ENCODE data around the gene SYMPK.
A peak's percentile ranks its signal among the peaks of the same experiment; 100 is the strongest.

Gene SYMPK

GRCh38 chr19:45862564-45863334, at the start of gene SYMPK:
Gene SYMPK, minus strand, starts transcription at chr19:45863147. Its CDS starts 8,652 bp downstream, at chr19:45854495.
- H3K4me3 ChIP-seq (ENCODE audit: control insufficient read depth, low read depth, low read length), result peak within 1 kb of the TSS; percentile 93
- TF ChIP-seq, protein P1, sequence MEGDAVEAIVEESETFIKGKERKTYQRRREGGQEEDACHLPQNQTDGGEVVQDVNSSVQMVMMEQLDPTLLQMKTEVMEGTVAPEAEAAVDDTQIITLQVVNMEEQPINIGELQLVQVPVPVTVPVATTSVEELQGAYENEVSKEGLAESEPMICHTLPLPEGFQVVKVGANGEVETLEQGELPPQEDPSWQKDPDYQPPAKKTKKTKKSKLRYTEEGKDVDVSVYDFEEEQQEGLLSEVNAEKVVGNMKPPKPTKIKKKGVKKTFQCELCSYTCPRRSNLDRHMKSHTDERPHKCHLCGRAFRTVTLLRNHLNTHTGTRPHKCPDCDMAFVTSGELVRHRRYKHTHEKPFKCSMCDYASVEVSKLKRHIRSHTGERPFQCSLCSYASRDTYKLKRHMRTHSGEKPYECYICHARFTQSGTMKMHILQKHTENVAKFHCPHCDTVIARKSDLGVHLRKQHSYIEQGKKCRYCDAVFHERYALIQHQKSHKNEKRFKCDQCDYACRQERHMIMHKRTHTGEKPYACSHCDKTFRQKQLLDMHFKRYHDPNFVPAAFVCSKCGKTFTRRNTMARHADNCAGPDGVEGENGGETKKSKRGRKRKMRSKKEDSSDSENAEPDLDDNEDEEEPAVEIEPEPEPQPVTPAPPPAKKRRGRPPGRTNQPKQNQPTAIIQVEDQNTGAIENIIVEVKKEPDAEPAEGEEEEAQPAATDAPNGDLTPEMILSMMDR (IDR thresholded peaks at IDR 0.05; ENCODE audit: control insufficient read depth, insufficient read depth, low read depth, low read length, missing control alignments), result no peak
- DNase-seq (ENCODE audit: low read depth), result peak; percentile 87

DNA sequence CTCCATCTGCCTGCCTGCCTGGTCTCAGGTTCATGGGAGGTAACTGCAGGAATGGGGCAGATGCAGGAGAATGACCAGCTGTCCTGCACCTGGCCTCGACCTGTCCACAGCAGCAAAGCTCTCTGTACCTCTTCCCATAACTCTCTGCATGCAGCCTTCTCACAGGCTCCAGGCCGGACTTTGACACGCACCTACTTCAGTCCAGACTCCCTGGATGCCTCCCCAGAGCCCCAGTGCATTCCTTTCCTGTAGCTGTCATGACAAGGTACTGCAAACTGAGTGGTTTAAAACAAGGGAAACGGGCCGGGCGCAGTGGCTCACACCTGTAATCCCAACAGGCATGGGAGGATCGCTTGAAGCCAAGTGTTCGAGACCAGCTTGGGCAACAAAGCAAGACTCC, 48.3 kb upstream of the SYMPK start:
- DNase-seq (ENCODE audit: low read depth), result no peak
- TF ChIP-seq, protein P1 (IDR thresholded peaks at IDR 0.05; ENCODE audit: control insufficient read depth, insufficient read depth, low read depth, low read length, missing control alignments), result no peak

GRCh38 chr19:45908956-45909355, 46.0 kb upstream of the SYMPK start:
- TF ChIP-seq, protein P1 (IDR thresholded peaks at IDR 0.05; ENCODE audit: control insufficient read depth, insufficient read depth, low read depth, low read length, missing control alignments), result no peak
- H3K4me3 ChIP-seq (ENCODE audit: control insufficient read depth, low read depth, low read length), result no peak overlapping the region
- DNase-seq (ENCODE audit: low read depth), result no peak

More for the DNA sequence above, 48.3 kb upstream of the SYMPK start:
- H3K4me3 ChIP-seq (ENCODE audit: control insufficient read depth, low read depth, low read length), result no peak overlapping the region

GRCh38 chr19:45906221-45906620, 43.3 kb upstream of the SYMPK start:
- H3K4me3 ChIP-seq (ENCODE audit: control insufficient read depth, low read depth, low read length), result no peak overlapping the region
- TF ChIP-seq, protein P1 (IDR thresholded peaks at IDR 0.05; ENCODE audit: control insufficient read depth, insufficient read depth, low read depth, low read length, missing control alignments), result no peak
- DNase-seq (ENCODE audit: low read depth), result no peak

DNA sequence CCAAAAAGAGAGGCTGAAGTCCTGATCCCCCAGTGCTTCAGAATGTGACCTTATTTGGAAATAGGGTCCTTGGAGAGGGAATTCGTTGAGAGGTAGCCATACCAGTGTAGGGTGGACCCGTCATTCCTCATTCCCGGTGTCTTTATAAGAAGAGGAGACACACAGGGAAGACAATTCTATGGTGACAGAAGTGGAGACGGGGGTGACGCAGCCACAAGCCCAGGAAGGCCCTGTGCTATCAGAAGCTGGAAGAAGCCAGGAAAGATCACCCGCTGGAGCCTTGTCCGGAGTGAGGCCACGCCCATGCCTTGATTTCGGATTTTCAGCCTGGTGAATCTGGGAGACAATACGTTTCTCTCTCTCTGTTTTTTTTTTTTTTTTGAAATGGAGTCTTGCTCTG, 42.1 kb upstream of the SYMPK start:
- no peak overlapping the region for H3K4me3 ChIP-seq (ENCODE audit: control insufficient read depth, low read depth, low read length)
- TF ChIP-seq, protein P1 (IDR thresholded peaks at IDR 0.05; ENCODE audit: control insufficient read depth, insufficient read depth, low read depth, low read length, missing control alignments), result no peak
- no peak for DNase-seq (ENCODE audit: low read depth)

GRCh38 chr19:45902651-45903625, 40.0 kb upstream of the SYMPK start:
- peak; percentile 80 for DNase-seq (ENCODE audit: low read depth)
- TF ChIP-seq, protein P1 (IDR thresholded peaks at IDR 0.05; ENCODE audit: control insufficient read depth, insufficient read depth, low read depth, low read length, missing control alignments), result no peak
- peak overlapping the region; percentile 92 for H3K4me3 ChIP-seq (ENCODE audit: control insufficient read depth, low read depth, low read length)
